MM.1S (cell line): ENCODE results near the gene HHIPL1.

Experiments used
- DNase-seq: peaks from one replicate; pipeline ENCODE4 v3.0.0-alpha.2; 2015
- H2AFZ ChIP-seq: fragments of 300-600 bp; sonication (generic); 2 replicates; pipeline ENCODE4 v1.6.0; 2016; ENCODE audit warnings: antibody characterized with exemption, low read length
- H3F3A ChIP-seq: fragments of 300-600 bp; sonication (generic); 2 replicates; pipeline ENCODE4 v1.6.1; 2016; ENCODE audit warnings: mild to moderate bottlenecking, antibody characterized with exemption, low read length, moderate library complexity, mixed read lengths; ENCODE audit not compliant: insufficient read depth
- H3K27ac ChIP-seq: fragments of 300-600 bp; sonication (generic); 2 replicates; pipeline ENCODE4 v1.5.1; 2016; ENCODE audit warnings: mild to moderate bottlenecking, low read length
- H3K27me3 ChIP-seq: fragments of 300-600 bp; sonication (generic); replicated peaks from 2 replicates; pipeline ENCODE4 v1.6.0; 2016; ENCODE audit warnings: low read length; ENCODE audit not compliant: insufficient read depth
- H3K36me3 ChIP-seq: fragments of 300-600 bp; sonication (generic); replicated peaks from 2 replicates; pipeline ENCODE4 v1.6.1; 2016; ENCODE audit warnings: mild to moderate bottlenecking, low read length, mixed read lengths; ENCODE audit not compliant: insufficient read depth
- H3K4me1 ChIP-seq: fragments of 300-600 bp; sonication (generic); 2 replicates; pipeline ENCODE4 v1.6.1; 2016; ENCODE audit warnings: low read length, mixed read lengths
- H3K4me2 ChIP-seq: fragments of 300-600 bp; sonication (generic); 2 replicates; pipeline ENCODE4 v1.6.0; 2016; ENCODE audit warnings: low read depth, low read length
- H3K4me3 ChIP-seq: fragments of 300-600 bp; sonication (generic); 2 replicates; pipeline ENCODE4 v1.5.1; 2016; ENCODE audit warnings: low read length, mixed read lengths
- H3K79me2 ChIP-seq: fragments of 300-600 bp; sonication (generic); 2 replicates; pipeline ENCODE4 v1.6.1; 2016; ENCODE audit warnings: mixed run types, low read length, mixed read lengths
- H3K9ac ChIP-seq: fragments of 300-600 bp; sonication (generic); 2 replicates; pipeline ENCODE4 v1.6.1; 2016; ENCODE audit warnings: low read length, mixed read lengths
- H3K9me2 ChIP-seq: fragments of 300-600 bp; sonication (generic); replicated peaks from 2 replicates; pipeline ENCODE4 v1.6.1; 2016; ENCODE audit warnings: mild to moderate bottlenecking, low read length, mixed read lengths; ENCODE audit not compliant: insufficient read depth
- H3K9me3 ChIP-seq: fragments of 300-600 bp; sonication (generic); replicated peaks from 2 replicates; pipeline ENCODE4 v1.6.1; 2016; ENCODE audit warnings: mild to moderate bottlenecking, low read length, mixed read lengths; ENCODE audit not compliant: insufficient read depth
- H4K20me1 ChIP-seq: fragments of 300-600 bp; sonication (generic); 2 replicates; pipeline ENCODE4 v1.6.1; 2016; ENCODE audit warnings: mild to moderate bottlenecking, low read length, moderate library complexity, mixed read lengths; ENCODE audit not compliant: insufficient read depth
- EZH2 ChIP-seq: fragments of 300-600 bp; sonication (generic); optimal IDR thresholded peaks from 2 replicates; pipeline ENCODE3; 2017; ENCODE audit warnings: low read depth, mild to moderate bottlenecking, antibody characterized with exemption, low read length, mixed read lengths
- EZH2phosphoT487 ChIP-seq: fragments of 300-600 bp; sonication (generic); IDR thresholded peaks from 2 replicates; pipeline ENCODE4 v1.6.1; 2018; ENCODE audit warnings: antibody characterized with exemption, low read length
- TF ChIP-seq, protein P1 (sequence below): fragments of 300-600 bp; sonication (generic); IDR thresholded peaks from 2 replicates; pipeline ENCODE4 v1.5.1; 2016; ENCODE audit warnings: antibody characterized with exemption, low read length, mixed read lengths

Gene HHIPL1

GRCh38 chr14:99621948-99622347, 23.0 kb upstream of the HHIPL1 start:
- H3K27me3 ChIP-seq: no peaks in the 10 kb centered on the region
- H2AFZ ChIP-seq: no peak overlapping the region
- TF ChIP-seq EZH2 (no peak), EZH2phosphoT487 (no peak)
- TF ChIP-seq, protein P1, sequence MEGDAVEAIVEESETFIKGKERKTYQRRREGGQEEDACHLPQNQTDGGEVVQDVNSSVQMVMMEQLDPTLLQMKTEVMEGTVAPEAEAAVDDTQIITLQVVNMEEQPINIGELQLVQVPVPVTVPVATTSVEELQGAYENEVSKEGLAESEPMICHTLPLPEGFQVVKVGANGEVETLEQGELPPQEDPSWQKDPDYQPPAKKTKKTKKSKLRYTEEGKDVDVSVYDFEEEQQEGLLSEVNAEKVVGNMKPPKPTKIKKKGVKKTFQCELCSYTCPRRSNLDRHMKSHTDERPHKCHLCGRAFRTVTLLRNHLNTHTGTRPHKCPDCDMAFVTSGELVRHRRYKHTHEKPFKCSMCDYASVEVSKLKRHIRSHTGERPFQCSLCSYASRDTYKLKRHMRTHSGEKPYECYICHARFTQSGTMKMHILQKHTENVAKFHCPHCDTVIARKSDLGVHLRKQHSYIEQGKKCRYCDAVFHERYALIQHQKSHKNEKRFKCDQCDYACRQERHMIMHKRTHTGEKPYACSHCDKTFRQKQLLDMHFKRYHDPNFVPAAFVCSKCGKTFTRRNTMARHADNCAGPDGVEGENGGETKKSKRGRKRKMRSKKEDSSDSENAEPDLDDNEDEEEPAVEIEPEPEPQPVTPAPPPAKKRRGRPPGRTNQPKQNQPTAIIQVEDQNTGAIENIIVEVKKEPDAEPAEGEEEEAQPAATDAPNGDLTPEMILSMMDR: no peak
- H3K4me1 ChIP-seq: no peaks in the 10 kb centered on the region
- no peak overlapping the region for H3K4me3 ChIP-seq
- no peak overlapping the region for H3K27ac ChIP-seq
- no peaks in the 10 kb centered on the region for H3K36me3 ChIP-seq
- H3K9ac ChIP-seq: no peak overlapping the region
- DNase-seq: no peak
- H3K9me3 ChIP-seq: no peaks in the 10 kb centered on the region
- no peak overlapping the region for H3K4me2 ChIP-seq
- no peaks in the 10 kb centered on the region for H3F3A ChIP-seq
- H4K20me1 ChIP-seq: no peaks in the 10 kb centered on the region
- no peaks in the 10 kb centered on the region for H3K79me2 ChIP-seq
- H3K9me2 ChIP-seq: no peaks in the 10 kb centered on the region

GRCh38 chr14:99624024-99624423, 20.9 kb upstream of the HHIPL1 start:
- no peak overlapping the region for H2AFZ ChIP-seq
- H3K9me2 ChIP-seq: no peaks in the 10 kb centered on the region
- H3K4me1 ChIP-seq: no peaks in the 10 kb centered on the region
- no peak overlapping the region for H3K27ac ChIP-seq
- H3K79me2 ChIP-seq: no peaks in the 10 kb centered on the region
- DNase-seq: no peak
- no peaks in the 10 kb centered on the region for H3K9me3 ChIP-seq
- H4K20me1 ChIP-seq: no peaks in the 10 kb centered on the region
- H3K9ac ChIP-seq: no peak overlapping the region
- no peaks in the 10 kb centered on the region for H3F3A ChIP-seq
- no peak overlapping the region for H3K4me3 ChIP-seq
- no peak overlapping the region for H3K4me2 ChIP-seq
- TF ChIP-seq EZH2phosphoT487 (no peak), EZH2 (no peak)
- TF ChIP-seq, protein P1: no peak
- no peaks in the 10 kb centered on the region for H3K27me3 ChIP-seq
- no peaks in the 10 kb centered on the region for H3K36me3 ChIP-seq

- Histone ChIP-seq H3K4me1 (no peaks in the 10 kb centered on the region), H3K4me2 (no peak overlapping the region)
Observed at GRCh38 chr14:99624971-99625370, 20.0 kb upstream of the HHIPL1 start.

More at GRCh38 chr14:99624971-99625370, 20.0 kb upstream of the HHIPL1 start:
- H3F3A ChIP-seq: no peaks in the 10 kb centered on the region
- H4K20me1 ChIP-seq: no peaks in the 10 kb centered on the region
- no peaks in the 10 kb centered on the region for H3K9me3 ChIP-seq
- H3K4me3 ChIP-seq: no peak overlapping the region
- no peaks in the 10 kb centered on the region for H3K79me2 ChIP-seq
- H3K27ac ChIP-seq: no peak overlapping the region
- H3K9me2 ChIP-seq: no peaks in the 10 kb centered on the region
- TF ChIP-seq, protein P1: no peak
- no peak for TF ChIP-seq EZH2
- TF ChIP-seq EZH2phosphoT487: no peak
- no peak for DNase-seq
- H3K9ac ChIP-seq: no peak overlapping the region
- no peaks in the 10 kb centered on the region for H3K36me3 ChIP-seq
- H2AFZ ChIP-seq: no peak overlapping the region
- no peaks in the 10 kb centered on the region for H3K27me3 ChIP-seq
